HG03103 (cell line): Measurements from ENCODE around the gene AKAP6.
"Not testable (repeated sequence)": the region's sequence is repeated elsewhere in the genome, so short reads cannot be mapped to it uniquely, and the experiment has no call there.

Experiments used
- ATAC-seq: cut with Tn5 transposase; IDR thresholded peaks from one replicate; pipeline ENCODE4 v1.9.1; 2021; ENCODE audit warnings: low read depth; ENCODE audit not compliant: unreplicated experiment

AKAP6 gene

GRCh38 chr14:32434180-32434579, 105.1 kb downstream of the AKAP6 start:
- no peak for ATAC-seq

- no peak for ATAC-seq
These were observed 105.8 kb downstream of the AKAP6 start for GRCh38 chr14:32434880-32435279.

GRCh38 chr14:32435411-32435810, 106.3 kb downstream of the AKAP6 start:
- ATAC-seq, result no peak

- ATAC-seq, result no peak
These were observed 107.9 kb downstream of the AKAP6 start for GRCh38 chr14:32436993-32437392.

GRCh38 chr14:32438517-32438916, 109.4 kb downstream of the AKAP6 start:
- no peak for ATAC-seq

GRCh38 chr14:32443890-32444661, 115.0 kb downstream of the AKAP6 start:
- no peak for ATAC-seq

GRCh38 chr14:32447371-32447770, 118.3 kb downstream of the AKAP6 start:
- no peak for ATAC-seq

- ATAC-seq, result no peak
These were observed 120.5 kb downstream of the AKAP6 start for GRCh38 chr14:32449648-32450047.

- no peak for ATAC-seq
These were observed 122.0 kb downstream of the AKAP6 start for GRCh38 chr14:32450919-32451675.

GRCh38 chr14:32453857-32454810, 125.0 kb downstream of the AKAP6 start:
- ATAC-seq, result no peak

GRCh38 chr14:32457213-32457920, 128.3 kb downstream of the AKAP6 start:
- no peak for ATAC-seq

GRCh38 chr14:32458720-32459119, 129.6 kb downstream of the AKAP6 start:
- no peak for ATAC-seq

- ATAC-seq, result no peak
These were observed 131.2 kb downstream of the AKAP6 start for GRCh38 chr14:32460267-32460666.

- ATAC-seq, result not testable (repeated sequence)
These were observed 133.5 kb downstream of the AKAP6 start for GRCh38 chr14:32462553-32462952.

- no peak for ATAC-seq
These were observed 139.9 kb downstream of the AKAP6 start for GRCh38 chr14:32468955-32469354.

GRCh38 chr14:32469388-32470160, 140.5 kb downstream of the AKAP6 start:
- ATAC-seq, result no peak

GRCh38 chr14:32470161-32470715, 141.1 kb downstream of the AKAP6 start:
- no peak for ATAC-seq

GRCh38 chr14:32471181-32471580, 142.1 kb downstream of the AKAP6 start:
- no peak for ATAC-seq

GRCh38 chr14:32472076-32472475, 143.0 kb downstream of the AKAP6 start:
- ATAC-seq, result no peak
